Neural cell (in vitro differentiated cells): Measurements from ENCODE around the gene PARD3B. TPM values are rescaled to one million over a fixed set of nuclear protein-coding genes. Genes with fewer than 3 reads are reported as not detected.

Experiments used
- H2AFZ ChIP-seq: fragments of 200-600, 300-800 bp; sonication (generic), shearing (Covaris generic); 2 replicates; pipeline ENCODE4 v1.6.0; 2014; ENCODE audit warnings: low read depth, mild to moderate bottlenecking, antibody characterized with exemption, low read length, moderate library complexity
- H3F3A ChIP-seq: fragments of 200-600 bp; shearing (Covaris generic); 2 replicates; pipeline ENCODE4 v1.6.1; 2016; ENCODE audit warnings: mild to moderate bottlenecking, moderate library complexity, mixed read lengths, antibody characterized with exemption, low read length; ENCODE audit not compliant: insufficient read depth, poor library complexity, severe bottlenecking
- H3K27ac ChIP-seq: fragments of 200-600, 300-800 bp; sonication (generic), shearing (Covaris generic); 2 replicates; pipeline ENCODE4 v1.5.1; 2014; ENCODE audit warnings: mild to moderate bottlenecking, low read length, moderate library complexity
- H3K27me3 ChIP-seq: fragments of 300-800, 200-600 bp; sonication (generic), shearing (Covaris generic); 2 replicates; pipeline ENCODE4 v1.6.0; 2014; ENCODE audit warnings: mild to moderate bottlenecking, low read depth, low read length, moderate library complexity; ENCODE audit not compliant: insufficient read depth
- H3K36me3 ChIP-seq: fragments of 300-800, 200-600 bp; sonication (generic), shearing (Covaris generic); 2 replicates; pipeline ENCODE4 v1.5.1; 2014; ENCODE audit warnings: mild to moderate bottlenecking, antibody characterized with exemption, low read length, moderate library complexity; ENCODE audit not compliant: insufficient read depth
- H3K4me2 ChIP-seq: fragments of 300-800, 200-600 bp; sonication (generic), shearing (Covaris generic); 2 replicates; pipeline ENCODE4 v1.6.0; 2014; ENCODE audit warnings: mild to moderate bottlenecking, low read length
- H3K4me3 ChIP-seq: fragments of 300-800, 200-600 bp; sonication (generic), shearing (Covaris generic); 2 replicates; pipeline ENCODE4 v1.5.1; 2014; ENCODE audit warnings: mild to moderate bottlenecking, low read length, moderate library complexity
- H3K79me2 ChIP-seq: fragments of 200-600 bp; shearing (Covaris generic); replicated peaks from 2 replicates; pipeline ENCODE4 v1.6.0; 2014; ENCODE audit warnings: mild to moderate bottlenecking, low read length, moderate library complexity; ENCODE audit not compliant: insufficient read depth
- H3K9ac ChIP-seq: fragments of 300-800, 200-600 bp; sonication (generic), shearing (Covaris generic); 2 replicates; pipeline ENCODE4 v1.6.1; 2016; ENCODE audit warnings: mild to moderate bottlenecking, low read length, mixed read lengths
- H3K9me2 ChIP-seq: fragments of 200-600 bp; shearing (Covaris generic); 2 replicates; pipeline ENCODE4 v1.6.1; 2016; ENCODE audit warnings: mild to moderate bottlenecking, low read length, mixed read lengths; ENCODE audit not compliant: insufficient read depth
- H3K9me3 ChIP-seq: fragments of 200-600, 300-800 bp; sonication (generic), shearing (Covaris generic); 2 replicates; pipeline ENCODE4 v1.6.1; 2016; ENCODE audit warnings: mild to moderate bottlenecking, mixed run types, low read length, moderate library complexity, mixed read lengths
- H4K20me1 ChIP-seq: fragments of 200-600 bp; shearing (Covaris generic); 2 replicates; pipeline ENCODE4 v1.6.1; 2016; ENCODE audit warnings: mild to moderate bottlenecking, mixed run types; ENCODE audit not compliant: insufficient read depth
- CTCF ChIP-seq: fragments of 450-650 bp; IDR thresholded peaks from 2 replicates; pipeline ENCODE4 v1.5.1; 2014; ENCODE audit warnings: antibody characterized with exemption, mild to moderate bottlenecking, moderate library complexity; ENCODE audit not compliant: poor library complexity, severe bottlenecking
- EP300 ChIP-seq: fragments of 450-650 bp; conservative IDR thresholded peaks from 2 replicates; pipeline ENCODE4 v1.6.1; 2014; ENCODE audit warnings: antibody characterized with exemption, mild to moderate bottlenecking, moderate library complexity; ENCODE audit not compliant: poor library complexity, severe bottlenecking
- EZH2 ChIP-seq: fragments of 200-600, 300-800 bp; shearing (Covaris generic), sonication (generic); IDR thresholded peaks from 2 replicates; pipeline ENCODE4 v1.6.1; 2014; ENCODE audit warnings: antibody characterized with exemption, low read length, borderline replicate concordance, mild to moderate bottlenecking; ENCODE audit not compliant: insufficient read depth, poor library complexity, severe bottlenecking
- MXI1 ChIP-seq: fragments of 450-650 bp; conservative IDR thresholded peaks from 2 replicates; pipeline ENCODE4 v1.6.1; 2014; ENCODE audit warnings: antibody characterized with exemption, mild to moderate bottlenecking; ENCODE audit not compliant: poor library complexity, severe bottlenecking
- POLR2AphosphoS5 ChIP-seq: IDR thresholded peaks from 2 replicates; pipeline ENCODE4 v1.6.1; 2012
- RAD21 ChIP-seq: fragments of 450-650 bp; conservative IDR thresholded peaks from 2 replicates; pipeline ENCODE4 v1.6.1; 2014; ENCODE audit warnings: antibody characterized with exemption, mild to moderate bottlenecking, moderate library complexity
- REST ChIP-seq: IDR thresholded peaks from 2 replicates; pipeline ENCODE4 v1.6.1; 2012; ENCODE audit warnings: borderline replicate concordance
- SMC3 ChIP-seq: fragments of 450-650 bp; conservative IDR thresholded peaks from 2 replicates; pipeline ENCODE4 v1.6.1; 2014; ENCODE audit warnings: antibody characterized with exemption, mild to moderate bottlenecking, moderate library complexity; ENCODE audit not compliant: poor library complexity
- TAF1 ChIP-seq: IDR thresholded peaks from 2 replicates; pipeline ENCODE4 v1.6.1; 2012; ENCODE audit warnings: low read depth
- polyA plus RNA-seq: library from polyadenylated mRNA; depleted of rRNA; stranded (reverse); fragments of >200 nt; gene quantifications from 2 replicates; pipeline ENCODE4 v1.2.3, GENCODE V29; 2014

PARD3B gene
- polyA plus RNA-seq, 1 donor from 2014 or later, result 0.54 TPM

- Histone ChIP-seq H3K79me2 (no peaks in the 10 kb centered on the region), H3K27ac (no peak overlapping the region), H3K9me3 (no peaks in the 10 kb centered on the region), H3K36me3 (no peaks in the 10 kb centered on the region), H3F3A (no peaks in the 10 kb centered on the region), H4K20me1 (no peaks in the 10 kb centered on the region), H3K4me3 (no peak overlapping the region), H3K27me3 (no peaks in the 10 kb centered on the region), H3K9me2 (no peaks in the 10 kb centered on the region), H3K9ac (no peak overlapping the region), H2AFZ (no peak overlapping the region), H3K4me2 (no peak overlapping the region)
- TF ChIP-seq EZH2 (no peak), CTCF (no peak), TAF1 (no peak), MXI1 (no peak), EP300 (no peak), SMC3 (no peak), REST (no peak), POLR2AphosphoS5 (no peak), RAD21 (no peak)
Measured at GRCh38 chr2:205610437-205610836, 1065.2 kb downstream of the PARD3B start.

GRCh38 chr2:205612636-205613035, 1067.4 kb downstream of the PARD3B start:
- Histone ChIP-seq H4K20me1 (no peaks in the 10 kb centered on the region), H3K4me2 (no peak overlapping the region), H3K79me2 (no peaks in the 10 kb centered on the region), H3K27ac (peak overlapping the region; percentile 20), H3K9me2 (no peaks in the 10 kb centered on the region), H3K36me3 (no peaks in the 10 kb centered on the region), H3K9me3 (no peaks in the 10 kb centered on the region), H3K27me3 (no peaks in the 10 kb centered on the region), H3F3A (peaks cover under 1% of the 10 kb centered on the region), H3K9ac (no peak overlapping the region), H2AFZ (no peak overlapping the region), H3K4me3 (no peak overlapping the region)
- TF ChIP-seq POLR2AphosphoS5, result no peak
- TF ChIP-seq EZH2, result no peak
- TF ChIP-seq SMC3, result no peak
- TF ChIP-seq REST, result no peak
- no peak for TF ChIP-seq CTCF
- TF ChIP-seq EP300, result no peak
